Stimulated activated effector memory CD8-positive, alpha-beta T cell treated with anti-CD3 and anti-CD28 coated beads, Interleukin-12 subunit alpha, Interleukin-12 subunit beta, amount 100 ng/mL, for 72 hours (primary cell): ENCODE results near the gene SLC4A1.

Experiments
- ATAC-seq: fragments of 150-1000 bp; cut with Tn5 transposase; 2 replicates; pipeline ENCODE4 v1.10.0; 2021
- DNase-seq, 2 donors: peaks; one replicate each; pipeline ENCODE4 v3.0.0; 2021 to 2022; ENCODE audit warnings: low spot score in 2 of 2
- H3K27ac Mint-ChIP-seq: one replicate; pipeline ENCODE4 v1.8.0; 2022; ENCODE audit warnings: mild to moderate bottlenecking, mixed read lengths
- H3K36me3 Mint-ChIP-seq: one replicate; pipeline ENCODE4 v1.8.0; 2022; ENCODE audit warnings: mild to moderate bottlenecking, mixed read lengths
- H3K4me1 Mint-ChIP-seq: one replicate; pipeline ENCODE4 v1.8.0; 2022; ENCODE audit warnings: mixed read lengths
- H3K4me3 Mint-ChIP-seq: one replicate; pipeline ENCODE4 v1.8.0; 2022; ENCODE audit warnings: mild to moderate bottlenecking, mixed read lengths
- H3K9me3 Mint-ChIP-seq: one replicate; pipeline ENCODE4 v1.8.0; 2022; ENCODE audit warnings: mixed read lengths

SLC4A1 gene

GRCh38 chr17:44221862-44222111 lies 46.1 kb downstream of the SLC4A1 start:
- no peaks in the 10 kb centered on the region for H3K9me3 Mint-ChIP-seq
- ATAC-seq: no peak

GRCh38 chr17:44221084-44221861 lies 46.7 kb downstream of the SLC4A1 start:
- DNase-seq (peak; percentile 44 to 81), ATAC-seq (peak; percentile 46)
- H3K4me1 Mint-ChIP-seq: peaks cover 35% of the 10 kb centered on the region
- peaks cover 47% of the 10 kb centered on the region for H3K36me3 Mint-ChIP-seq
- H3K27ac Mint-ChIP-seq: peak overlapping the region; percentile 96
- no peaks in the 10 kb centered on the region for H3K9me3 Mint-ChIP-seq
- H3K4me3 Mint-ChIP-seq: peak overlapping the region; percentile 96

More at GRCh38 chr17:44221862-44222111, 46.1 kb downstream of the SLC4A1 start:
- H3K36me3 Mint-ChIP-seq: peaks cover 42% of the 10 kb centered on the region
- H3K4me1 Mint-ChIP-seq: peaks cover 30% of the 10 kb centered on the region
- peak in 1 of 2 donors; percentile 69 for DNase-seq
- H3K27ac Mint-ChIP-seq: peak overlapping the region; percentile 96
- peak overlapping the region; percentile 96 for H3K4me3 Mint-ChIP-seq

- Mint-ChIP-seq H3K4me1 (peaks cover 43% of the 10 kb centered on the region), H3K36me3 (peaks cover 56% of the 10 kb centered on the region), H3K4me3 (peak overlapping the region; percentile 96), H3K27ac (peak overlapping the region; percentile 96), H3K9me3 (no peaks in the 10 kb centered on the region)
- DNase-seq (peak; percentile 54 to 84), ATAC-seq (peak; percentile 23)
Measured at GRCh38 chr17:44220213-44221083, 47.5 kb downstream of the SLC4A1 start.

- no peaks in the 10 kb centered on the region for H3K9me3 Mint-ChIP-seq
- peak within 1 kb of the TSS; percentile 96 for H3K27ac Mint-ChIP-seq
- peaks cover 50% of the 10 kb centered on the region for H3K4me1 Mint-ChIP-seq
- H3K4me3 Mint-ChIP-seq: peak within 1 kb of the TSS; percentile 96
- peak in 1 of 2 donors; percentile 80 for DNase-seq
- ATAC-seq: peak; percentile 35
- peaks cover 63% of the 10 kb centered on the region for H3K36me3 Mint-ChIP-seq
Measured at GRCh38 chr17:44219616-44220212, 48.2 kb downstream of the SLC4A1 start, which contains the start of gene UBTF. Gene UBTF (minus strand): TSS chr17:44219675. CDS start chr17:44218229, 1,446 bp downstream.

- peak; percentile 69 for ATAC-seq
- no peak overlapping the region for H3K4me3 Mint-ChIP-seq
- peak; percentile 67 to 84 for DNase-seq
- H3K9me3 Mint-ChIP-seq: no peaks in the 10 kb centered on the region
- H3K36me3 Mint-ChIP-seq: peaks cover 69% of the 10 kb centered on the region
- peaks cover 56% of the 10 kb centered on the region for H3K4me1 Mint-ChIP-seq
- no peak overlapping the region for H3K27ac Mint-ChIP-seq
Measured at GRCh38 chr17:44219108-44219615, 48.8 kb downstream of the SLC4A1 start.

- peaks cover 62% of the 10 kb centered on the region for H3K4me1 Mint-ChIP-seq
- DNase-seq (peak; percentile 83 to 93), ATAC-seq (peak; percentile 61)
- H3K27ac Mint-ChIP-seq: peak overlapping the region; percentile 93
- peaks cover 75% of the 10 kb centered on the region for H3K36me3 Mint-ChIP-seq
- H3K4me3 Mint-ChIP-seq: peak overlapping the region; percentile 80
- no peaks in the 10 kb centered on the region for H3K9me3 Mint-ChIP-seq
Measured at GRCh38 chr17:44218344-44219107, 49.4 kb downstream of the SLC4A1 start.

- ATAC-seq (no peak), DNase-seq (peak in 1 of 2 donors; percentile 69)
- Mint-ChIP-seq H3K9me3 (no peaks in the 10 kb centered on the region), H3K27ac (peak overlapping the region; percentile 93), H3K36me3 (peaks cover 82% of the 10 kb centered on the region), H3K4me1 (peaks cover 69% of the 10 kb centered on the region), H3K4me3 (peak overlapping the region; percentile 80)
Measured at GRCh38 chr17:44217738-44218343, 50.1 kb downstream of the SLC4A1 start.

- H3K4me1 Mint-ChIP-seq: peaks cover 64% of the 10 kb centered on the region
- H3K36me3 Mint-ChIP-seq: peaks cover 79% of the 10 kb centered on the region
- peak overlapping the region; percentile 93 for H3K27ac Mint-ChIP-seq
- no peak for ATAC-seq
- no peaks in the 10 kb centered on the region for H3K9me3 Mint-ChIP-seq
- DNase-seq: no peak
- peak overlapping the region; percentile 80 for H3K4me3 Mint-ChIP-seq
Measured at GRCh38 chr17:44216694-44217093, 51.2 kb downstream of the SLC4A1 start.

- ATAC-seq (no peak), DNase-seq (no peak)
- H3K4me3 Mint-ChIP-seq: peak overlapping the region; percentile 80
- no peaks in the 10 kb centered on the region for H3K9me3 Mint-ChIP-seq
- peaks cover 79% of the 10 kb centered on the region for H3K36me3 Mint-ChIP-seq
- H3K27ac Mint-ChIP-seq: peak overlapping the region; percentile 93
- peaks cover 64% of the 10 kb centered on the region for H3K4me1 Mint-ChIP-seq
Measured at GRCh38 chr17:44216173-44216572, 51.8 kb downstream of the SLC4A1 start.

GRCh38 chr17:44214896-44215295 lies 53.0 kb downstream of the SLC4A1 start:
- Mint-ChIP-seq H3K4me3 (peak overlapping the region; percentile 80), H3K27ac (peak overlapping the region; percentile 93), H3K9me3 (no peaks in the 10 kb centered on the region), H3K4me1 (peaks cover 71% of the 10 kb centered on the region), H3K36me3 (peaks cover 81% of the 10 kb centered on the region)
- no peak for DNase-seq
- ATAC-seq: no peak

GRCh38 chr17:44214230-44214494 lies 53.8 kb downstream of the SLC4A1 start:
- DNase-seq (no peak), ATAC-seq (no peak)
- Mint-ChIP-seq H3K9me3 (no peaks in the 10 kb centered on the region), H3K36me3 (peaks cover 88% of the 10 kb centered on the region), H3K27ac (peak overlapping the region; percentile 93), H3K4me3 (no peak overlapping the region), H3K4me1 (peaks cover 78% of the 10 kb centered on the region)

GRCh38 chr17:44213403-44214229 lies 54.3 kb downstream of the SLC4A1 start:
- Mint-ChIP-seq H3K4me1 (peaks cover 80% of the 10 kb centered on the region), H3K4me3 (no peak overlapping the region), H3K27ac (peak overlapping the region; percentile 93), H3K36me3 (peaks cover 94% of the 10 kb centered on the region), H3K9me3 (no peaks in the 10 kb centered on the region)
- ATAC-seq (no peak), DNase-seq (no peak)

- H3K4me3 Mint-ChIP-seq: no peak overlapping the region
- ATAC-seq (no peak), DNase-seq (no peak)
- no peaks in the 10 kb centered on the region for H3K9me3 Mint-ChIP-seq
- H3K4me1 Mint-ChIP-seq: peaks cover 84% of the 10 kb centered on the region
- H3K36me3 Mint-ChIP-seq: peaks cover 94% of the 10 kb centered on the region
- peak overlapping the region; percentile 93 for H3K27ac Mint-ChIP-seq
Measured at GRCh38 chr17:44212507-44213402, 55.2 kb downstream of the SLC4A1 start.
